H9 (cell line): ENCODE results near the gene CHST15. TPM values are rescaled to one million over a fixed set of nuclear protein-coding genes. Genes with fewer than 3 reads are reported as not detected.

ENCODE experiments used
- DNase-seq: peaks from one replicate; pipeline ENCODE4 v3.0.0-alpha.2; 2017
- H2AFZ ChIP-seq: one replicate; pipeline ENCODE4 v1.6.1; 2013; ENCODE audit warnings: mild to moderate bottlenecking, low read length, control low read depth, moderate library complexity
- H2AK5ac ChIP-seq: 2 replicates; pipeline ENCODE4 v1.6.1; 2013; ENCODE audit warnings: low read length, control low read depth, mixed read lengths; ENCODE audit not compliant: insufficient read length
- H2BK120ac ChIP-seq: one replicate; pipeline ENCODE4 v1.6.1; 2013; ENCODE audit warnings: low read depth, mild to moderate bottlenecking, low read length, control low read depth, inconsistent platforms; ENCODE audit not compliant: poor library complexity, severe bottlenecking
- H2BK12ac ChIP-seq: 2 replicates; pipeline ENCODE4 v1.6.1; 2013; ENCODE audit warnings: low read length, control low read depth, mixed read lengths, low read depth; ENCODE audit not compliant: insufficient read length
- H2BK15ac ChIP-seq: 2 replicates; pipeline ENCODE4 v1.6.1; 2013; ENCODE audit warnings: low read depth, low read length, control low read depth
- H2BK20ac ChIP-seq: one replicate; pipeline ENCODE4 v1.6.1; 2013; ENCODE audit warnings: low read depth, mild to moderate bottlenecking, low read length, control low read depth, inconsistent platforms; ENCODE audit not compliant: poor library complexity, severe bottlenecking
- H2BK5ac ChIP-seq: 2 replicates; pipeline ENCODE4 v1.6.1; 2013; ENCODE audit warnings: low read length, control low read depth, mixed read lengths; ENCODE audit not compliant: insufficient read length
- H3K14ac ChIP-seq: 2 replicates; pipeline ENCODE4 v1.6.1; 2013; ENCODE audit warnings: low read length, control low read depth; ENCODE audit not compliant: insufficient read depth
- H3K18ac ChIP-seq: 2 replicates; pipeline ENCODE4 v1.6.1; 2013; ENCODE audit warnings: low read depth, mild to moderate bottlenecking, mixed read lengths, low read length, control low read depth; ENCODE audit not compliant: insufficient read length
- H3K23ac ChIP-seq: 2 replicates; pipeline ENCODE4 v1.6.1; 2013; ENCODE audit warnings: low read length, control low read depth, mixed read lengths, low read depth; ENCODE audit not compliant: insufficient read length
- H3K23me2 ChIP-seq: 2 replicates; pipeline ENCODE4 v1.6.1; 2013; ENCODE audit warnings: low read depth, mild to moderate bottlenecking, mixed read lengths, low read length, control low read depth; ENCODE audit not compliant: insufficient read length, poor library complexity, severe bottlenecking
- H3K27ac ChIP-seq: 2 replicates; pipeline ENCODE4 v1.5.1; 2013; ENCODE audit warnings: low read length, control low read depth, mixed read lengths, low read depth; ENCODE audit not compliant: insufficient read length
- H3K27me3 ChIP-seq: 2 replicates; pipeline ENCODE4 v1.6.1; 2013; ENCODE audit warnings: low read length, control low read depth, inconsistent platforms; ENCODE audit not compliant: insufficient read depth
- H3K4ac ChIP-seq: 2 replicates; pipeline ENCODE4 v1.6.1; 2013; ENCODE audit warnings: low read depth, mild to moderate bottlenecking, control low read depth, inconsistent platforms, low read length, moderate library complexity
- H3K4me1 ChIP-seq: 2 replicates; pipeline ENCODE4 v1.6.1; 2013; ENCODE audit warnings: low read length, control low read depth, inconsistent platforms; ENCODE audit not compliant: insufficient read depth
- H3K4me2 ChIP-seq: 2 replicates; pipeline ENCODE4 v1.6.1; 2013; ENCODE audit warnings: low read length, control low read depth, mixed read lengths; ENCODE audit not compliant: insufficient read length, insufficient read depth
- H3K56ac ChIP-seq: 2 replicates; pipeline ENCODE4 v1.6.1; 2013; ENCODE audit warnings: low read depth, mild to moderate bottlenecking, mixed read lengths, low read length, control low read depth; ENCODE audit not compliant: insufficient read length
- H3K79me1 ChIP-seq: 2 replicates; pipeline ENCODE4 v1.6.1; 2013; ENCODE audit warnings: low read depth, mild to moderate bottlenecking, moderate library complexity, low read length, control low read depth, inconsistent platforms; ENCODE audit not compliant: insufficient read depth, poor library complexity, severe bottlenecking
- H3K79me2 ChIP-seq: 2 replicates; pipeline ENCODE4 v1.6.1; 2013; ENCODE audit warnings: low read length, control low read depth, inconsistent platforms; ENCODE audit not compliant: insufficient read depth
- H3K9ac ChIP-seq: 2 replicates; pipeline ENCODE4 v1.6.1; 2013; ENCODE audit warnings: low read length, control low read depth, mixed read lengths; ENCODE audit not compliant: insufficient read length; ENCODE audit errors: extremely low read depth
- H3K9me3 ChIP-seq: one replicate; pipeline ENCODE4 v1.6.1; 2013; ENCODE audit warnings: low read depth, low read length, inconsistent platforms; ENCODE audit not compliant: control insufficient read depth
- H3T11ph ChIP-seq: one replicate; pipeline ENCODE4 v1.6.1; 2013; ENCODE audit warnings: mild to moderate bottlenecking, low read length, control low read depth, inconsistent platforms
- H4K20me1 ChIP-seq: one replicate; pipeline ENCODE4 v1.6.1; 2013; ENCODE audit not compliant: control insufficient read depth, insufficient read length, insufficient read depth
- H4K5ac ChIP-seq: 2 replicates; pipeline ENCODE4 v1.6.1; 2013; ENCODE audit warnings: low read depth, mild to moderate bottlenecking, mixed read lengths, low read length, control low read depth; ENCODE audit not compliant: insufficient read length
- H4K8ac ChIP-seq: replicated peaks from 2 replicates; pipeline ENCODE4 v1.6.1; 2013; ENCODE audit warnings: low read length, control low read depth, mixed read lengths, low read depth; ENCODE audit not compliant: insufficient read length
- H4K91ac ChIP-seq: 2 replicates; pipeline ENCODE4 v1.6.1; 2013; ENCODE audit warnings: low read depth, mild to moderate bottlenecking, moderate library complexity, mixed read lengths, low read length, control low read depth; ENCODE audit not compliant: insufficient read length
- H3K27ac Mint-ChIP-seq, 3 experiments: 2 replicates in 2 of 3; 3 replicates in 1 of 3; pipeline ENCODE4 v1.8.0; 2020 to 2021; ENCODE audit warnings: mixed read lengths in 3 of 3, mild to moderate bottlenecking in 1 of 3, moderate library complexity in 1 of 3
- H3K27me3 Mint-ChIP-seq: 2 replicates; pipeline ENCODE4 v1.8.0; 2021; ENCODE audit warnings: low read depth, mild to moderate bottlenecking, moderate library complexity, mixed read lengths
- H3K36me3 Mint-ChIP-seq, 3 experiments: 2 replicates in 2 of 3; 3 replicates in 1 of 3; pipeline ENCODE4 v1.8.0; 2020 to 2021; ENCODE audit warnings: low read depth in 3 of 3, mixed read lengths in 3 of 3; ENCODE audit not compliant: insufficient read depth in 1 of 3
- H3K4me1 Mint-ChIP-seq, 2 experiments: 2 replicates each; pipeline ENCODE4 v1.8.0; 2020; ENCODE audit warnings: mixed read lengths in 2 of 2
- H3K4me3 Mint-ChIP-seq, 2 experiments: 2 replicates in 1 of 2; 3 replicates in 1 of 2; pipeline ENCODE4 v1.8.0; 2020 to 2021; ENCODE audit warnings: mild to moderate bottlenecking in 2 of 2, mixed read lengths in 2 of 2, moderate library complexity in 1 of 2
- H3K9me3 Mint-ChIP-seq, 2 experiments: 2 replicates in 1 of 2; 3 replicates in 1 of 2; pipeline ENCODE4 v1.8.0; 2020; ENCODE audit warnings: mild to moderate bottlenecking in 2 of 2, mixed read lengths in 2 of 2, moderate library complexity in 1 of 2
- WGBS: extraction: QIAGEN DNeasy Blood & Tissue Kit; methylation state at CpG from one replicate; pipeline ENCODE4 v1.1.7; 2013; ENCODE audit warnings: missing lambda C conversion rate, low lambda C conversion rate, mixed read lengths; ENCODE audit not compliant: insufficient read length; ENCODE audit errors: extremely low coverage; 5-methylcytosine and 5-hydroxymethylcytosine counted together
- total RNA-seq: library from RNA; stranded (reverse); gene quantifications from 2 replicates; pipeline ENCODE4 v1.2.1, GENCODE V29; 2021
- TF ChIP-seq, protein P1 (sequence below): fragments of 200-600 bp; sonication (generic); conservative IDR thresholded peaks from 3 replicates; pipeline ENCODE4 v1.8.0; 2021; ENCODE audit warnings: antibody characterized with exemption, mild to moderate bottlenecking

CHST15 gene
- total RNA-seq, 1 experiment from 2014 or later, result 8.7 TPM

GRCh38 chr10:124119216-124119615 lies 25.8 kb upstream of the CHST15 start:
- Histone ChIP-seq H2BK20ac (no peak overlapping the region), H2AFZ (no peak overlapping the region), H3T11ph (no peak overlapping the region), H2BK15ac (no peak overlapping the region), H3K79me2 (no peaks in the 10 kb centered on the region), H4K91ac (no peak overlapping the region), H3K27me3 (no peaks in the 10 kb centered on the region), H2BK12ac (no peak overlapping the region), H2BK5ac (no peak overlapping the region), H4K8ac (no peak overlapping the region), H3K18ac (no peak overlapping the region), H3K23me2 (no peaks in the 10 kb centered on the region), H3K4ac (no peak overlapping the region), H3K56ac (no peak overlapping the region), H3K23ac (no peak overlapping the region), H2BK120ac (no peak overlapping the region), H4K20me1 (no peaks in the 10 kb centered on the region), H4K5ac (no peak overlapping the region), H3K9ac (no peak overlapping the region), H3K9me3 (no peaks in the 10 kb centered on the region), H3K14ac (no peak overlapping the region), H3K79me1 (no peaks in the 10 kb centered on the region), H3K4me1 (no peaks in the 10 kb centered on the region), H3K27ac (no peak overlapping the region), H2AK5ac (no peak overlapping the region), H3K4me2 (no peak overlapping the region)
- H3K4me3 Mint-ChIP-seq, result no peak overlapping the region
- no peak overlapping the region for H3K27ac Mint-ChIP-seq
- WGBS, result no CpG with 5 or more reads among the region's 4 CpGs
- DNase-seq, result no peak
- H3K27me3 Mint-ChIP-seq, result peaks cover 5% of the 10 kb centered on the region; the same call in 1 of the 2 replicates
- H3K36me3 Mint-ChIP-seq, result no peaks in the 10 kb centered on the region
- H3K4me1 Mint-ChIP-seq, result peaks cover 0 to 7% of the 10 kb centered on the region in 2 experiments; a peak in 2 of 4 replicates
- no peaks in the 10 kb centered on the region for H3K9me3 Mint-ChIP-seq
- TF ChIP-seq, protein P1, sequence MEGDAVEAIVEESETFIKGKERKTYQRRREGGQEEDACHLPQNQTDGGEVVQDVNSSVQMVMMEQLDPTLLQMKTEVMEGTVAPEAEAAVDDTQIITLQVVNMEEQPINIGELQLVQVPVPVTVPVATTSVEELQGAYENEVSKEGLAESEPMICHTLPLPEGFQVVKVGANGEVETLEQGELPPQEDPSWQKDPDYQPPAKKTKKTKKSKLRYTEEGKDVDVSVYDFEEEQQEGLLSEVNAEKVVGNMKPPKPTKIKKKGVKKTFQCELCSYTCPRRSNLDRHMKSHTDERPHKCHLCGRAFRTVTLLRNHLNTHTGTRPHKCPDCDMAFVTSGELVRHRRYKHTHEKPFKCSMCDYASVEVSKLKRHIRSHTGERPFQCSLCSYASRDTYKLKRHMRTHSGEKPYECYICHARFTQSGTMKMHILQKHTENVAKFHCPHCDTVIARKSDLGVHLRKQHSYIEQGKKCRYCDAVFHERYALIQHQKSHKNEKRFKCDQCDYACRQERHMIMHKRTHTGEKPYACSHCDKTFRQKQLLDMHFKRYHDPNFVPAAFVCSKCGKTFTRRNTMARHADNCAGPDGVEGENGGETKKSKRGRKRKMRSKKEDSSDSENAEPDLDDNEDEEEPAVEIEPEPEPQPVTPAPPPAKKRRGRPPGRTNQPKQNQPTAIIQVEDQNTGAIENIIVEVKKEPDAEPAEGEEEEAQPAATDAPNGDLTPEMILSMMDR, result no peak
